NCI-H1417 (cell line): ENCODE measurements around the gene PRDM8.

Experiments used
- DNase-seq, 3 experiments: peaks; one replicate each; lab custom pipeline; 2025; lab: John Stamatoyannopoulos, UW

The PRDM8 gene

DNA sequence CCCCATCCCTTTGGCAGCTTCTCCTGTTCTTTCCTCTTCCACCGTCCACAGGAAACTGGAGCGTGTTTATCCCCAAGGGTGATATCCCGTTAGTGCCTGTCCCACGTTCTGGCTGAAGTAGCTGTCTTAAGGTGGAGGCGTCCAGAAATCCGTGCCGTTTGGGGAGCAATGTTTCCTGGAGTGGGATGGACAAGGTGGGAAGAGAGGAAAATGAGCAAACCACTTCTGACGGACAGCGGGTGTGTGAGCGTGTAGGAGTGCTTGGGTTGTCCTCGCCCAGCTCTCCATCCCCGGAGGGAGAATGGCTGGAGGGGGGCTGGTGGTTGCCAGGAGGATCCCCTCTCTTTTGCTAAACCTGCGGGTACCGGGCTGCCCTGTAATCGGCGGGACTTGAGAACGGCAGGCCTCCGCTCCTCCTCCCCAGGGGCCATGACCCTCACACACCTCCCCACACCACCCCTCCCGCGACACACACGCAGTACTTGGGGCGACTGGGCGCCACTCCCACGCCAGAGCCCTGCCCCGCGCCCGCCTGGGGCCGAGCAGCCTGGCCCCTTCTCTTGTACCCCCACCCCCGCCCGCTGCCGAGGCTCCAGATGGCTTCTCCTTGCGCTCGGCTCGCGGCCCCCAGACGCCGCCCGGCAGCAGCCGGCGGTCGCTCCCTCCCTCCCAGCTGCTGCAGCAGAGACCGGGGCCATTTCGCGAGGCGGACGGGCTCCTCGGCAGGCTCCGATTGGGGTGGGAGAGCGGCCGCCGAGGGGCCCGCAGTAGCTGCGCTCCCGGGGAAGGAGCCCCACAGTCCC is 13.9 kb upstream of the PRDM8 start:
- peak in 1 of 3 experiments; percentile 52 for DNase-seq

DNA sequence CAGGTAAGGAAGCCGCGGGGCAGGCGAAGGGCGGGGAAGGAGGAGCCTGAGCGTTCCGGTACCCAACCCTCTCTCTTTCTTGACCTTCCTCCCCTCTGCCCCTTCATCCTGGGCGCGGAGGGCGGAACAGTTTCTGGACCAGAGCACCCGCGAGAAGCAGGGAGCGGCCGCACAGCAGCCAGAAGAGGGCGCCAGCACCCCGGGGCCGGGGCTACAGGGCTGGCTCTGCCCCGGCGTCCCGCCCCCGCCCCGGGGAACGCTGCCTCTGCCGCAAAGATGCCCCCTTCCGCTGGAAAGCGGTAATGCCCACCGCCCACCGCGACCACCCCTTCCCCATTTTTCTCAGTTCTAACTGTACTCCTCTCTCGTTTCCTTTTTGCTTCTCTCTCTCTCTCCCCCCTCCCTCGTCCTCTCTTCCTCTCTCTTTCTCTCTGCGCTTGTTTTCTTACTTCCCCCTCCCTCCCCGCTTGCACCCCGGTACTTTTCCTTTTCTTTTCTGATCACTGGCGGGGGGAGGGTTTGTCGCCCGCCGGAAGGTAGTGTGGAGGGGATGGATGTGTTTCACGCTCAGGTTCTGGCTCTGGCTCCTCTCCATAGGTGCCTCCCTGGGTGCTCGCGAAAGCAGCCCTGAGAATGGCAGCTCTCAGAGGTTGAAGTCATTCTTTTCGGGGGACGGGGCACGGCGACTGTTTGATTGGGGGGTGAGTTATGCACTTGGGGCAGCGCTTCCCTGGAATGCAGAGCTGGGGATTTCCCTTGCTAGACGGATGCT is 13.1 kb upstream of the PRDM8 start:
- DNase-seq = peak in 1 of 3 experiments; percentile 74

DNA sequence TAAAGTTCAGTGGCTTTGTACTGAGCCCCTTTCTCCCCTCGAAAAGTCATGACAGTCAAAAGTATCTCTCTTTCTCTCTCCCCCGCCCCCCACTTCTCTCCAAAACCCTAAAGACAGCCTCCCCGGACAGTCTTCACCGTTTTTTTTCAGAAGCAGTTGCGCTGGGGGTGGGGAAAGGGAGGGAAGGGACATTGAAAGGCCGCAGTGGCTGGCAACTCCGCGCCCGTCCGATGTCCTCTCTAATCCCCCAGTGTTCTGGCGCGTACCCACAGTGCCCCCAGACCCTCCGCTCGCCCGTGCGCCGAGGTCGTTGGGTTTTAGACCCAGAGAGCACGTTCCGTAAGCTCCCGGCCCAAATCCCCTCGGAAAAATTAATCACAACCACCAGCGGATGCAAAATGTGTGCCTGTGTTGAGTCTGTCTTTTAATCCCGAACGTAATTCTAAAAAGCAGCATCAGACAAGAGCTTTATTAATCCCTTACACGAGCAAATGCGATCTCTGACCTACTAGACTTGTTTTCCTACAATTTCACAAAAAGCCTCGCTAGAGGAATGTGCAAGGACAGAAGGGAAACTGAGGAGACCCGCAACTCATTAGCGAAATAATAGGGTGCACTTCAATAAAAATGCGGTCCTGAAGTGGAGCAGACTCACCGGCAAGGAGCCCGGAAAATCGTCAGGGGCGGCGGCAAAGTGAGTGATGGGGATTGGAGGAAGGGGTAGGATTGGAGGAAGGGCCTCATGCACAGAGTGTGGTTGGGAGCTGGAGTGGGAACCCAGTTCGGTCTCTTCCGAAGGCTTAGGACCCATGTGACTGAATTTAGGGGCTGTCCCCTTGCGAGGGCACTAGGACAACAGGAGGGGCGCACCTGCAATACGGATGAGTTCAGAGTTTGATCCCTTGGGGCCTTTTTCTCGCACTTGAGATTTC is 12.2 kb upstream of the PRDM8 start:
- DNase-seq = peak in 1 of 3 experiments; percentile 37

DNA sequence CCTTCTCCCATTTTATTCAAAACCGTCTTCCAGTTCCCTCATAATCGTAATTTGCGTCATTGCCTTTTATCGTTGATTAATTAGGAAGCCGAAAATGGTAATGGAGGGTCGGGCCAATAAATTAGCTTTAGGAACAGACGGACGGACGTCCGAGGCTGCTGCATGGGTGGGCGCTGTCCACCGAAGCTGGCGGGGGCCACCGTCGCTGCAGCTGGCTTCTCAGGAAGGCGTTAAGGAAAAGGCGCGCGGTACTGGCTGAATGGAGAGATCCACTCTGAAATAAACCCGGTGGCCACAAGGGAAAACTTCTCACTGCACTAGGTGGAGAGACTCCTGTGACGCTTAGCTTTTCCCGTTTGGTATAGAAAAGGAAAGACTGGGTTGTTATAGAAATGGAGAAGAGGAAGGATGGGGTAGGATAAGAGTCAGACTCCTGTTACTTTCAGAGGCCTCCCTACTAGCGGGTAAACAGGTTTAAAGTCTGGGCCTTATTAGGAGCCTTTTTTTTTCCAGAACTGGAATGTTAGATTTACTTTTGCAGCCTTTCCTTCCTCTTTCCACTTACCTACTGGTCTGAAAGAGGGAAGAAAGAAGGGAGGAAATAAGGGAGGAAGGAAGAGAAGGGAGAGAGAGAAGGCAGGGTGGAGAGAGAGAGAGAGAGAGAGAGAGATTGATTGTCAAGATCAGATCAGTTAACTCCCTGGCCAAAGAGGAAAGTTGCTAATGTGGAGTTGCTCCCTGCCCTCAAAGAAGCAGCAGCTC is 11.3 kb upstream of the PRDM8 start:
- DNase-seq = no peak

DNA sequence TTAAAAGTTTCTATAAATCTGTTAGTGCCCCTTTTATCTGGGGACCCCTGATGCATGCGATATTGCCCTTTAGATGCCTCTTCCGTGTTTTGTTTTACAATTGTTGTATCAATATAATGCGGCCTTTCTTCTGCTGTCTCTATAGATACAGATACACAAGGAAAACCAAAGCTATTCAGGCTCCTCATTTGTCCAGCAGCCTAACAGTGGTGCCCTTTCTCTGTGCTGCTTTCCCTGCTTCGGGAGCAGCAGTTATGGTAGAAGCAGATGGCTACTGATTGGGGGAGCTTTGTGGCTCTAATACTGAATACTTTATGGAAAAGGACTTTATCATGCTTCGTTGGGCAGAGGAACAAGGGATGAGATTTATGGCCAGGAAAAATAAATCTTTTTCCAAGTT is 10.6 kb upstream of the PRDM8 start:
- no peak for DNase-seq

DNA sequence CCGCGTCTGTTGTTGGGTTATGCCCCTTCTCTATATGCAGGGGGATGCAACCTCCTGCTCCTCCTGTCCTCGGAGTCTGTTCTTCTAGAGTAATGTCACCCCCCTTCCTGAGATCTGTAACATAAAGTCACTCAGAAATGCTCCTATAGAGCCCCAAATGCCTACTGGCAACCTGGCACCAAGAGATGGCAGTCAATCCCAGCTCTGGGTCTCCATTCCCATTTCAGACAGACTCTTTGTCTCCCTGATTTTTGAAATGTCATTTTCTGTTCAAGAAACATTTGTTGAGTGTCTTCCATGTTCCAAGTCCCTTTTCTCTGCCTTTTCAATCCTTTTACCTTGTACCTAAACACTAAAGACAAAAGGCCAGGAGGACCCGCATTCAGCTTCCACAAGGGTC is 9.6 kb upstream of the PRDM8 start:
- DNase-seq = no peak

DNA sequence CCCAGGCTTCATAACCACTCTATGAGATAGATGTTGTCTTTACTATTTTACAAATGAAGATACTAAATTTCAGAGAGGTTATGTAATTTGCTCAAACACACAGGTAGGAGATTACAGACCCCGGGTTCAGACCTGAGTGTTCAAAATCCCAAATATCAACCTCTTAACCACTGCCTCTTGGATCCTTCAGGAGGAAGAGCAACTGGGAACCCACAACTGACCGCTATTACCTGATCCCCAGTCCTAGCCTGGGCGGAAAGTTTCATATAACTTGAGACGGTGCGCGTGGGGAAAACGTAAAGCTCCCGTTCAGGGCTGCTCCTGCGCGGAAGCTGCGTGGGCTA is 8.9 kb upstream of the PRDM8 start:
- no peak for DNase-seq

DNA sequence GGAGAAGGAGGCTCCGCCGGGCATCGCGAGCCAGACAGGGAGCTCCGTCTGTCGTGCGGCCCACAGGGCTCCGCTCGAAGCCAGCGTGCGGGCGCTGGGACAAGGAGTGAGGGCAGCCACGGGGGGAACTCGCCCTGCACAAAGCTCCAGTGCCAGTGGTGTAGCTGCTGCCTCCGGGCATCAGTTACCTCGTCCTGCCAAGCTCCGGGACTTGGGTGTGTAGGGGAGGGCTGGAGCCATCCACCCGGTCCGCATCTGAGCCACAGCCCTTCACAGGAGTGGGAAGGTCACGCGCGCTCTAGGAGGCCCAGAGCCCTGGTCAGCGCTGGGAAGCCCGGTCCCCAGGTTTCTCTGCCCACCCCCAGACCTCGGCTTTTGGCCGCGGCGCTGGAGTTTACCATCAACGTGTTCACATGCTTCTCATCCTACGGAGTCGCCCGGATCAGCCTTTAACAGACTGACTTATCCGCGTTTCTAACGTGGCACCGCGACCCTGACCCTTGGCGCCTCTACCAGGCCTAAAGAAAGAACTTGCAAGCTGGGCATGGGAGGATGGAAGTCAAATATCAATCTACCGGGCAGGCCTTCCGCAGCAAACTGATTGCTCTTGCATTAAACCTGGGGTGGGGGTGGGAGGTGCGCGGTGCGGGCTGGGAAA is 8.4 kb upstream of the PRDM8 start:
- no peak for DNase-seq

DNA sequence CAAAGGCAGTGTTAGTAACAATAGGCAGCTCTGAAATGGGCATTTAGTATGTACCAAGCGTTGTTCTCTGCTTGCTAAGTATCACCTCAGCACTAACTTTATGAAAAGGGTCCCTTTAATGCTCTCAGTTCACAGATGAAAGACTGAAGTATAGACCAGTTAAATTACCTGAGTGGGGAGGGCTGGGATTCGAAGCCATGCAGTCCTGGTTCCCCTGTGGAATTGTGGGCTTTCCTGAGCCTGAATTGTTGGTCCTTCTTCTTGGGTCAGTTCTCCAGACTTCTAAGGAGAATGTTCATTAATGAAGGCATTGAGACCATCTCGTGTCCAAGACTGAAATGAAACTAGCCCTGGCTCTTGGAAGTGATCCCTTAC is 7.7 kb upstream of the PRDM8 start:
- DNase-seq = no peak

DNA sequence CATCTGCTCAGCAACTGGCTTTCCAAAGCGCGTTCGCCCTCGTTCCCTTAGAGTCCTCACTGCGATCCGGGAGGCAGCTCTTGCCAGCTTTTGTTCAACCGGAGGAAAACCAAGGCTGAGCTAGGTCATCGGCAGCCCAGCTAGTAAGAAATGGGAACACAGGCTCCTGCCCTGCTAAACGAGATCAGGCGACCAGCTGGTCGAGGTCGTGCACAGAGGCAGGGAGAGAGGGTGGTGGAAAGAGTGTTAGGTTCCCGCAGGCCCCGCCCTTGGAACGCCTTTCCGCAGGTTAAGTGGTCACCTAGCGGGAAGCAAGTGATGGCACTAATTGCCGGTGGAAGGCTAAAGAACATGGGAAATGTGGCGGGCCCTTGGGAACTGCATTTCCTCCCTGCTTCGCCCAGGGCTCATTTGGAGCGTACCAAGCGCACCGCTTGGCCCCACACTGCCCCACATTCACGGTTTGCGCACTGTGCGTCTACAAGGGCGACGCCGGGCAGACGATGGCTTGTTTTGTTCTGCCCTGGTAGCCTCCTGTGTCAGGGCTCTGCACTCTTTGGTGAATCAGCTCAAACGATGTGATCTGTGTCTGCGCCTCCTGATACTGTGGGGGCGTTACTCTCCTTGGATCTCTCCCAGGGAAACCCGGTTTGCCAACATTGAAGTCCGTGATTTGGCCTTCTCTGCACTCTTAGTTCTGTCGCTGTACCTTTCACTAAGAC is 7.2 kb upstream of the PRDM8 start:
- DNase-seq = no peak

DNA sequence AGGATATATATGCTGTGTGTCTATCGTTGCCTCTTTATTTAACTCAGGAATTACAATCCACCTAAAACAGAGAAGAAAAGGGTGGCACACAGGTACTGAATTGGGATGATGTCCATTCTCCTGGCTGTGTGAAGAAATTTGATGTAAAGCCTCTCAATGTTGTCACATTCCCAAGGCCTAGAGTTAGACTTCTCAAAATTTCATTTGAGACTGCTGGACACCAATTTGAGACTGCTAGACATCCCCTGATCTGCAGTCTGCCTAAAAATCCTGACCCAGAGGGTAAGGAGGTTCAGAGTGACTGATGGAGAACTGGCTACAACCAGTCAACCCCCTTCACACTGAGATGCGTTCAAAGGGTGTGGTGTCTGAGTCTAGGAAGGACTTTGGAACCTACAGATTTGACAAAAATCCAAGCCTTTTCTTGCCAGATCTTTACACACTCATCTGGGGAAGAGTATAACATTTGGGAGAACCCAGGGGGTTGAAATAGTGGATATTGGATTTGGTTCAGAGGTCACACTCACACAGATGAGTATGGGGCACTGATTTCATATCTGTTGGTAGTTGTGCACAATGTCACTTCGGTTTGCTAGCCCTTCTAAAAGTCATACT is 4.9 kb upstream of the PRDM8 start:
- DNase-seq = no peak

DNA sequence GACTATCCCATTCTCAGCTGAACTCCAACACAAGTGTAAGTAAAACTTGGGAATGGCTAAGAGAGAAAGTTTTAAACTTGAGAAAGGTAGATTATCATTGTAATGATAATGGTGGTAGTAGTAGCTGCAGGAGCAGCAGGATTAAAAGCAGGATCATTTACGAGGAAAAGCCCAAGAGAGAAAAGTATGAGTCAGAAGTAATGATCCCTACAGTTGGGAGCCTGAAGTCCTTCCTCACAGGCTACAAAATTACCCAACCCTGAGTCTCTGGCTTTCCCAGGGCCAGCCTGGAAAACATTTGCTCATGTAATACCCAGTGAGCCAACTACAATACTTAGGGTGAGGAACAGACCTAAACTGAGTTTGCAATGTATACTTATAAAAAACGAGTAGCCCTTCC is 4.4 kb upstream of the PRDM8 start:
- DNase-seq = no peak

DNA sequence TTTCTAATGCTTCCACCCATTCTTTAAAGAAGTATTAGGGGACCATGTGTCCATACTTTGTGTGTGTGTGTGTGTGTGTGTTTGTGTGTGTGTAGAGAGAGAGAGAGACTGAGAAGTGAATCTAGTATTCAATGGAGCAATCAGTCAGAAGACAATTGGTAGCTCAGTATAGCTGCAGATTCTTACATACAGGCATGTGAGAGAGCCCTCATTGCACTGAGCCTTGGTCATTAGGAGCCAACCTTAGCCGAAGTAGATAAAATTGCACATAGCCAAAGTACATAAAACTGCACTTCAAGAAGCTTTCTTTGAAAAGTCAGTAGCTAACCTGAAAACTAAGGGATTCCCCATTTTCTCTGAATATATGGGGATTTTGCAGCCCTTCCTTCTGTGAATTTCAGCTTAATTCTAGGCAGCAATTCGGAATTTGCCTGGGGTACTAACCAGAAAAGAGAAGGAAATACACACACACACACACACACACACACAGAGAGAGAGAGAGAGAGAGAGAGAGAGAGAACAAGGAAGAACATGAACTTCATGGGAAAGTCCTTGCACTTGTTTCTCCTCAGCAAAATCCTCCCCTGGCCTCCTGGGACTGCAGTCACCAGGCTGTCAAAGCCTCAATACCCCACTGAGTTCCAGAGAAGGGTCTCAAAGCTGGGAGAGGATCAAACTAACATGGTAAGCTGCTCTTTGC is 1.7 kb upstream of the PRDM8 start:
- no peak for DNase-seq

DNA sequence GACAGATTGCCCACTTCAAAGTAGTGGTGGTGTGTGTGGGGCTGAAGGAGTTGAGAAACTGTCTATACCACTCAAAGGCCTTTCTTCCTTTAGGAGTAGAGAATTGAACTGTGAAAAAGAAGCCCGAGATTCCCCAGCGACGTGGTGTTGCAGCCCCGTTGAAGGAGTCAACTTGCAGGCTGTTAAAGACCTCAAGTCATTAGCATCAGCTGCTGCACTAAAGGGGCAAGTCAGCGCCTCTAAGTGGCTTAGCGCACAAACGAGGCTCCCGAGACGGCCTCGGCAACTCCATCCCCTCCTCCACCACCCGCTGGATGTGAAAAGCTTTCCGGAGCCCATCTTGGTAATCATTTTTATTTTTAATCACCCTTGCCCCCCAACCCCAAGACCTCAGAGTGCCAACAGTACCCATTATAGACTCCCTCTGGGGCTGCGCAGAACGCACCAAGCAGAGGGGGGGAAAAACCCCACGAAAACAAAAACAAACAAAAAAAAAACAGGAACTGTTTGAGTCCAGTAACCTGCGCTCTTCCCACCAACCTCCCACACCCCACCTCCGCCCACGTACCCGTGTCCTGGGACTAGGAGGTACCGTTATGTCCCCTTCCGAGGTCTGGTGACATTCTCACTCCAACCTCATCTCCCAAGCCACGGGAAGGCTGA is 913 bp upstream of the PRDM8 start:
- DNase-seq = peak in 1 of 3 experiments; percentile 38

DNA sequence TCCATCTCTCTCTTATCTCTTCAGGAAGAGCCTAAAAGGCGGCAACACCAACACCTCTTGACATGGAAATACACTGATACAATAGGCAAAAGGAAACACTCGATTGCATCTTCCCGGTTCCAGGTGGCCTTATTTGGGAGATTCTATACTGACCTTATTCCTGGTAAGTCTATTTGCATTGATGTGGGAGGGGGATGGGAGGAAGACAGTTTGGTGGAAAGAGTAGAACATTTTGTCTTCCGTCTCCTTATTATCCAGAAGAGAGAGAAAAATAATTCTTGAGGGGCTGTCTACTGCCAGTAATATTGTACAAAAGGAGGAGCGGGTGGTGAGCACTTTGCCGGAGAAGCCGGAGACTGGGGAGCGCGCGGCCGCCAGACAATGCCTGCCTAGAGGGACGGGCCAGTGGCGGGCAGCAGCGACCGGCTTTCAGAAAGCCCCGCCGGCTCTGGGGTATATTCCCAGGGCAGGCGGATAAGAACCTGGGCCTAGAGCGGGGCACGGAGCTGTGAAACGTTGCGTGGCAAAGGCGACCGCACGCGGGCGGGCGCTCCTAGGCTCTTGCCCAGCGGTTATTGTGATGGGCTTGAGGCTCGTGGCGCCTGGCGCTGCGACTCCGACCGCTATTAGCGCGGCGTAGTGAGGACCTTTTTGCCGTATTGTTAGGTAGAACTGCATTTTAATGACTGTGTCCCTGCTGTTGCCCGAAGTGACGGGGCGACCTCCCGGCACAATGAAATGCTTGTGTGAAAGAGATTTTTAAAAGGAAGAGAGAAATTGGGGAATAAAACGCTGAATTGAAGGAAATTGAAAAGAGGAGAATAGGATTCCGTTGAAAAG is 518 bp downstream of the PRDM8 start:
- no peak for DNase-seq

DNA sequence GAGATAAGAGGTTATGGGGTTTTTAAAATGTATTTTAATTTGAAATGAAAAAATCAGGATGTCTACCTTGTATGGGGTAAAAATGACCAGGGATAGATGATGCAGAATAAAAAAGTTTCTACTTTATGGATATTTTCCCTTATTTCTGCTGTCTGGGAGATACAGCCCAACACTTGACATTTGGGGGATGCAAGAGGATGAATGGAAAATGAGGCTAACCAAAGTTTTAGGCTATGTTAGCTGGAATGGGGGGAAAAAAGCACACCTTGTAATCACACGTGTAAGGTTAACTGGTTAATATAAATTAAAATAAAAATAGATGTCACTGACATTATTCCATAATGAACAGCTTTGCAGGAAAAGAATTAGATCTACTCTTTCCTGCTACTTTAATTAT is 1.1 kb downstream of the PRDM8 start:
- no peak for DNase-seq

DNA sequence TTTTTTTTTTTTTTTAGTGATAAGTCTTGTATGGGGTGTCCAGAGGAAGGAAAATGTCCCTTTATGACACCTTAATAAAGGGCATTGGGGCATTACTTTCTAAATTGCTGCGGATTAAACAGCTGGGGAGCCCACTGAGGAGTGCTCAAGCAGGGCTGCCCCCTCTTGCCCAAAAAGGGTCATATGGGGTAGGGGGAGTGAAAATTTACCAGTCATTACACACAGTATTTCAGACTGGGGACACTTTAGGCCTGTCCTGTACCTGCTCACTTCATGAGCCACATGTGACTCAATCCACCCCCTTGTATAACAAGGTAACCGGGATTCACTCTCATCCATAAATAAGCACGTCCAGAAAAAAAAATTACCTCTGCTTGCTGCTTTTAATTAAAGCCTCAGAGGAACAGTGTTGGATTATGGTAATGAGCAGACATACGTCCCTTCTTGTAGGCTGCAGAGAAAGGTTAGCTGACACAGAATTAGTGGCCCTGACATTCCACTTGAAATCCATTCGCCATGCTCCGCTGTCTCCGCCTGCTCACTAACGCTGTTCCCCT is 1.8 kb downstream of the PRDM8 start:
- DNase-seq = peak in 1 of 3 experiments; percentile 52

DNA sequence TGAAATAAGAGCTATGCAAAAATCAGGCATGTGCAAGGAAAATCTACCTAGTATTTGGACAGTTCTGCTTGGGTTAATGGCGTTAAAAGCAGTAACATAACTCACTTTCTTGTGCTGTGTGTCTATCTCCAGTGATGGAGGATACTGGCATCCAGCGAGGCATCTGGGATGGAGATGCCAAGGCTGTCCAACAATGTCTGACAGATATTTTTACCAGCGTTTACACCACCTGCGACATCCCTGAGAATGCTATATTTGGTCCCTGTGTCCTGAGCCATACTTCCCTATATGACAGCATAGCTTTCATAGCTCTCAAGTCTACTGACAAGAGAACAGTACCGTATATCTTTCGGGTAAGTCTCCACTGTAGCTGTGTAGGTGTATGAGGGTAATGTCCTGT is 2.6 kb downstream of the PRDM8 start:
- no peak for DNase-seq
